GM19463 (cell line): ENCODE measurements around the gene TCAP.
A peak's percentile ranks its signal among the peaks of the same experiment; 100 is the strongest.

Experiments used
- ATAC-seq: cut with Tn5 transposase; IDR thresholded peaks from one replicate; pipeline ENCODE4 v1.9.1; 2021; ENCODE audit warnings: mild to moderate bottlenecking, moderate library complexity; ENCODE audit not compliant: unreplicated experiment

The TCAP gene

GRCh38 chr17:39628655-39629493 is 36.3 kb upstream of the TCAP start:
- ATAC-seq: no peak

- no peak for ATAC-seq
Measured at GRCh38 chr17:39629494-39629880, 35.7 kb upstream of the TCAP start.

- no peak for ATAC-seq
Measured at GRCh38 chr17:39629898-39630297, 35.3 kb upstream of the TCAP start.

- no peak for ATAC-seq
Measured at GRCh38 chr17:39631403-39631802, 33.7 kb upstream of the TCAP start.

GRCh38 chr17:39632153-39632941 is 32.8 kb upstream of the TCAP start:
- no peak for ATAC-seq

GRCh38 chr17:39633570-39634183 is 31.5 kb upstream of the TCAP start:
- no peak for ATAC-seq

- no peak for ATAC-seq
Measured at GRCh38 chr17:39634384-39634871, 30.7 kb upstream of the TCAP start.

GRCh38 chr17:39635614-39636176 is 29.5 kb upstream of the TCAP start:
- ATAC-seq: no peak

GRCh38 chr17:39636587-39636926 is 28.6 kb upstream of the TCAP start:
- peak; percentile 11 for ATAC-seq

GRCh38 chr17:39636927-39637736 is 28.0 kb upstream of the TCAP start, which contains the start of gene STARD3:
STARD3 (plus strand) TSS chr17:39637144; CDS start chr17:39653532, 16,388 bp downstream.
- ATAC-seq: peak; percentile 77

- ATAC-seq: no peak
Measured at GRCh38 chr17:39638317-39638716, 26.8 kb upstream of the TCAP start.

- no peak for ATAC-seq
Measured at GRCh38 chr17:39639043-39639442, 26.1 kb upstream of the TCAP start.

GRCh38 chr17:39639566-39640458 is 25.3 kb upstream of the TCAP start:
- ATAC-seq: no peak

- no peak for ATAC-seq
Measured at GRCh38 chr17:39640591-39641031, 24.5 kb upstream of the TCAP start.

GRCh38 chr17:39641097-39641496 is 24.1 kb upstream of the TCAP start:
- no peak for ATAC-seq

GRCh38 chr17:39641883-39642282 is 23.3 kb upstream of the TCAP start:
- ATAC-seq: no peak

- no peak for ATAC-seq
Measured at GRCh38 chr17:39642291-39643074, 22.7 kb upstream of the TCAP start.

- ATAC-seq: no peak
Measured at GRCh38 chr17:39643271-39643670, 21.9 kb upstream of the TCAP start.
